HG03066 (cell line): Measurements from ENCODE around the gene NAPB.
"Not testable (repeated sequence)": the region's sequence is repeated elsewhere in the genome, so short reads cannot be mapped to it uniquely, and the experiment has no call there.

ENCODE experiments used
- ATAC-seq: cut with Tn5 transposase; IDR thresholded peaks from one replicate; pipeline ENCODE4 v1.9.1; 2021; ENCODE audit warnings: low read depth; ENCODE audit not compliant: unreplicated experiment

The NAPB gene

DNA sequence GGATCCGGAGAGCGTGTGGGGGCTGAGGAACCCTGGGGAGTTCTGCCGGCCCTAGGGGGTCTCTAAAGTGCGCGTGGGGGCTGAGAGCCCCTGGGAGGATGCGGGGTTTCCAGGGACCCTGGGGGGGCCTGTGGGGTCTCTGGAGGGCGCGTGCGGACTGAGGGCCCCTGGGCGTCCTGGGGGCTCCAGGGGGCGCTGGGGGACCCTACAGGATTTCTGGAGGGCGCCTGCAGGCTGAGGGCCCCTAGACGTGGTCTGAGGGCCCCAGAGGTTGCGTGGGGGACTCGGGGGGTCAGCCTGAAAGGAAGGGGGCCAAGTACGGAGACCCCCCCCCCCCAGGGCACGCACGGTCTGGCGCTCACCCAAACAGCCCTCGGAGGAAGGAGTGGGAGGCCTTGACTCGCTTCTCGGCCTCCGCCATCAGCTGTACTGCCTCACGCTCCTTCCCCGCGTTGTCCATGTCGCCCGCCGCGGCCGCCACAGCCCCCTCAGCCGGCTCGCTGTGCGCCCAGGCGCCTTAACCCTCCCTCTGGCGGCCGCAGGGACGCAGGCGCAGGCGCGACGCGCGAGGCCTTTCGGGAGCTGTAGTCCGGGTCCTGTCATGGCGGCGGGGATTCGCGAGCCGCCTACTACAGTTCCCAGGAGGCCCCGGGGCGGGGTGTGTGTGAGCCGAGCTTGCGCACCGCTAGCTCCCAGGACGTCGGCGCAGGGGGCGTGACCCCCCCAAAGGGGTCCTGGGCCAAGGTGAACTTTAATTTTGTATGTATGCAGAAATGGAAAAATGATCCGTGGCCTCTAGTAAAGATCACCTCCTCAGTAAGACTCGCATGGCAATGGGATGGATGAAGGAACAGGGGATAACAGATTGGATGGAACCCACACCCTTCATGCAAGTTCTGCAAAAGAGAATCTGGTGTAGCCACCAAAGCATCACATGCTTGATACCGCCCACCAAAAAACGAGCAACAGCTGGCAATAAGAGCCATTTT lies at the start of gene NAPB:
NAPB (minus strand) TSS at position 546 of the 989 bp plus-strand sequence; CDS start at position 460, 86 bp downstream.
- peak; percentile 95 for ATAC-seq

DNA sequence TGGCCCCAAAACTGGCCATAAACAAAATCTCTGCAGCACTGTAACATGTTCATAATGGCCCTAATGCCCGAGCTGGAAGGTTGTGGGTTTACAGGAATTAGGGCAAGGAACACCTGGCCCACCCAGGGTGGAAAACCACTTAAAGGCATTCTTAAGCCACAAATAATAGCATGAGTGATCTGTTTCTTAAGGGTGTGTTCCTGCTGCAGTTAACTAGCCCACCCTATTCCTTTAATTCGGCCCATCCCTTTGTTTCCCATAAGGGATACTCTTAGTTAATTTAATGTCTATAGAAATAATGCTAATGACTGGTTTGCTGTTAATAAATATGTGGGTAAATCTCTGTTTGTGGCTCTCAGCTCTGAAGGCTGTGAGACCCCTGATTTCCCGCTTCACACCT lies 45.7 kb upstream of the NAPB start:
- ATAC-seq = not testable (repeated sequence)

DNA sequence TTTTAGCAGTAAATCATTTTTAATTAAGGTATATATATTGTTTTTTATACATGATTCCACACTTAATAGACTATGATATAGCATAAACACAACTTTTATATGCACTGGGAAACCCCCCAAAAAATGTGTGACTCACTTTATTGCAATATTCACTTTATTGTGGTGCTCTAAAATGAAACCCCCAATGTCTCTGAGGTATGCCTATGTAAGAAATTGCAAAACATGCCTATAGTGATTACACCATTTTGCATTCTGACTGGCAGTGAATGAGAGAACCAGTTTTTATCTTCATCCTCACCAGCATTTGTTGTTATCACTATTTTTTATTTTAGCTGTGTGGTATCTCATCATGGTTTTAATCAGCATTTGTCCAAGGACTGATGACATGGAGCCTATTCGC lies 39.9 kb upstream of the NAPB start:
- ATAC-seq = no peak

DNA sequence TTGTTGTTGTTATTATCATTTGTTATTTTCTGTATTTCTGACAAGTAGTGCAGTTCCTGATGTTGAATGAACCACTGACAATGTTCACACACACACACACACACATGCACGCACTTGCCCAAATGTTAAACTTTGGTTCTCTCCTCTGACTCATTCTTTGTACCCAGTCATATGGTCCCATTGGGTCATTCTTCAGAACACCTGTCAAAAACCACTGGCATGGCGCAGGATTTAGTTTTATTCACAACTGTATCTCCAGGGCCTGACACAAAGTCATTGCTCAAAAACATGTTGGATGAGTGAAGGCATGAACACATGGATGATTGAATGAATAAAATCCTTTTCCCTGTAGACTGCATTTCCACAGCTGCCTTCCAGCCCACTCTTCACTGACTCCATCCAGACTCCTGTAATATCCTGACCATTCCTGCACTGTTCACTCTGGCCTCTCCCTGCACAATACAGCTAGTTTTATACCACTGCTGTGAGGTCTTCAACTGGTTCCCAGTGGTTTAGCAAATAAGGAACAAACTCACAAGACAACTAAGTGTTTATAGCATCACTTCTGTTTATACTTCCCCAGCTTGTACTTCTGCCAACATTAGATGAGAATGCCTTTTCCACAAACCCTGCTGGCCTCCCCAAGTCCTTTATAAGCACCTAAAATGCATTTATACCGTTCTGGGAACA lies 38.3 kb upstream of the NAPB start:
- no peak for ATAC-seq

DNA sequence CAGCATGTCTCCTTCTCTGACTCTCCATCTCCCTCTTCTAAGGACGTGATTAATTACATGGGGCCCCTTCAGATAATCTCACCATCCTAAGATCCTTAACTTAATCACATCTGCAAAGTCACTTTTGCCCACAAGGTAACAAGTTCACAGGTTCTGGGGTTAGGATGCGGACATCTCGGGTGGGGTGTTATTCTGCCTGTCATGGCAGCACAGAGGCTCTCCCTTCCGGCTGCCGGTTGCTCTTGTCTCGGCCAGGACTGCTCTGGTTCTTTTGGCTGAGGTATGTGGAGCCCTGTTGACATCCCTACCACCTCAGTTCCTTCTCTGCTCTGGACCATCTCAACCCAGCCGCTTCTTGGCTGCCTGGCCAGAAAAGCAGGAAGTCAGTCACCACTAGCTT lies 35.6 kb upstream of the NAPB start:
- no peak for ATAC-seq

DNA sequence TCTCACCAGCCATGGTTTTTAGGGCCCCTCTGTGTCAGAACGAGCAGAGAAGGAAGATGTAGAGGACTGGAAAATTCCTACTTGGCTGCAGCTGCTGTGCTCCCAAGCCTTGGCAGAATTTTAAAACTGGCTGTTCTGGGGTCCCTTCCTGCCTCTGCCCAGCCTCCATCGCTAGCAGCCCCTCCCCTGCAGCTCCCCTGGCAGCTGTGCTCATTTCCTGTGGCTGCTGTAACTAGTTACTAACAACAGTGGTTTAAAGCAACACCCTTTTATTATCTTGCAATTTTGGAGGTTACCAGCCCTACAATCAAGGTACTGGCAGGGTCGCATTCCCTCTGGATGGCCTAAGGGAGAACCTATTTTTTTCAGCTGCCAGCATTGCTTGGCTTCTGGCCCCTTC lies 35.1 kb upstream of the NAPB start:
- no peak for ATAC-seq

DNA sequence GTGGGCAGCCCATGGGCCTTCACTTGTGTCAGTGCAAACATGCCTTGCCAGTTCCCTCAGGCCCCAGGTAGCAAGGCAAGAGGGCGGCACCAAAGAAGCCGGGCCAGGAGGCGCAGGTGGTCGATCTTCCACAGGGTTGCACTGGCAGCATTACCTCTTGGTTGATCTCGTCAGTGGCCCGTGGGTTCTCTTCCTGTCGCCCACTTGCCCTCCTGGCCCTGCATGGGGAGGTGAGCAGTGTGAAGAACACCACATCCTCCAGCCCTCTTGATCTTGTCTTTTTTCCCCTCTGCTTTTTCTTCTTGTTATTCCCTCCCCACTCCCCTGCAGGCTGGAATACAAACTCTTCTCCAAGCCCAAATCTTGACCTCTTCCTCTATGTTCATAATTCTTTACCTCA lies 34.4 kb upstream of the NAPB start:
- no peak for ATAC-seq

DNA sequence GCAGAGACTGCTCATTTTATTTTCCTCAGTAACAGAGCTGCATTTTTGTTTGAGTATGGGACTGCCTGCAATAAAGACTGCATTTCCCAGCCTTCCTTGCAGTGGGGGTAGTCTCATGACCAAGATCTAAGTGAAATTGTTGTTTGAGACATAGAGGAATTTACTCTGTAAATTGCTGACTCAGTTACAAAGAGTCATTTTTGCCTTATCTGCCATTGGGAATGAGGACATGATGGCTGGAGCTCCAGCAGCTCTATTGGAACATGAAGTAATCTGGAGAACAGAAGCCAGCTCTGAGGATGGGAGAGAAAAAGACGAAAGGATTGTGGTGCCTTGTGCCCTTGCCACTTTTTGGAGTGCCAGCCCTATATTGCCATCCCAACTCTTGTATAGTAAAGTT lies 33.5 kb upstream of the NAPB start:
- ATAC-seq = no peak

DNA sequence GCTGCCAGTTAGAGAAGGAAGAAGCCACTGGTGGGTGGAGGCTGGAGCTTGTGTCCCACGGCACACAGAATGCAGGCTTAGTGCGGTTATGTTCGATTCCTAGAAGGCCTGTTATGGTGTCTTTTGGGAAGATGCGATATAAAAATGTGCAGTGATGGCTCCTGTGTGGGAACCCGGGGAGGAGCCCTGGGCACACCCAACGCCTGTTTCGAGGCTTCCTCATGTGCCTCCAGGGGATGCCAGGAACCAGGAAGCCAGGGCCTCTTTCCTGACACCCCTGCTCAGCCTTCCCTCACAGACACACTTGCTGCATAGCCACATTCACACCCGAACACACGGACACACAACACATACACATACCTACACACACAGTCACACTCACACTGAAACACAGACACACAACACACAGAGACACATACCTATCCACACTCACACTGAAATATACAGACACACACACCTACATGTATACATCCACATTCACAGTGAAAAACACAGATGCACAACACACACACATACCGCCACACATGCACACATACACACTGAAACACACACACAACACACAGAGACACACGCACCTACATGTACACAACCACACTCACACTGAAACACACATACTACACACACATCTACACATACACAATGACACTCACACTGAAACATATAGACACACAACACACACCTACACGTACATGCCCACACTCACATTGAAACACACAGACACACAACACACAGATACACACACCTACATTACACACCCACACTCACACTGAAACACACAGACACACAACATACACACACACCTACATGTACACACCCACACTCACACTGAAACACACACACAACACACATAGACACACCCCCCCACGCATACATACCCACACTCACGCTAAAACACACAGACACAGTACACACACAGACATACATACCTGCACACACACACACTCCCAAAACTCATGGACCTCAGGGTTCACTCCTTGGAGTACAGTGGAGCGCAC lies 32.6 kb upstream of the NAPB start:
- ATAC-seq = no peak

DNA sequence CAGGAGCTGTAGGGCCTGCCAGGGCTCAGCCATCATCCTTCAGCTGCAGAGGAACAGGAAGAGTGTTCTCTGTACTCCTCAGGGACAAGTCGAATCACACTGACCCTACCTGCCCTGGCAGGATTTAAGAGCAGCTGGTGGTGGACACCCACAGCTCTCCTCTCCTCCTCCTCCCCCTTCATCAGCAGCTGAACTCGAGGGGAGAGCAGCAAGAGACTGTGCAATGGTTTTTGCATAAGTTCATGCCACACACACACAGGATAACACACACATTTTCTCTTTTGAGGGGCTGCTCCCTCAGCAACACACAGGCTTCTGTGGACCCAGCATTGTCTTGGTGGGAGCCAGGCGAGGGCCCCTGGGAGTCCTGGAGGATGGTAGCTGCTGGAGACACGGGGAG lies 31.5 kb upstream of the NAPB start, which contains the start of gene CST11:
CST11 (minus strand) TSS at position 101 of the 400 bp plus-strand sequence; CDS start at position 36, 65 bp downstream.
- ATAC-seq = no peak

DNA sequence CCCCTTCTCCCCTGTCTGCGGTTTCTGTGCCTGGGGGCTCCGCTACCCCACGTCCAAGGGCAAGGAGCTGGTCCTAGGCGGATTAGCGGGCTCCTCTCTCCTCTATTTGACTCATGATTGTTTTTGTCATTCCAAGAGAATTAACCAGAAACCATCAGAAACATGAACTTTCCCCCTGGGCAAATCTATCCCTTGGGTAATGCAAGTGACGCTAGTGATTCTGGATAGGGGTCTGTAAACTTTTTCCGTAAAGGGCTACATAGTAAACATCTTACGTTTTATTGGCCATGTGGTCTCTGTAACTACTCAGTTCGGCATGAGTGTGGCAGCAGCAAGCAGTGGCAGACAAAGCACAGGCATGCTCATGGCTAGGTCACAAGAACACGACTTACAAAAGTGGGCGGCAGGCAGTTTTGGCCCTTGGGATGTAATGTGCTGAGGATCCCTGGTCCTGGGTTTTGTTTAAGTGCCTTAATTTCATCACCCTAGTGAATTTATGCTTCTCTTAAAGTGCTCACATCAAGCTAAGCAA lies 30.7 kb upstream of the NAPB start:
- ATAC-seq = no peak

DNA sequence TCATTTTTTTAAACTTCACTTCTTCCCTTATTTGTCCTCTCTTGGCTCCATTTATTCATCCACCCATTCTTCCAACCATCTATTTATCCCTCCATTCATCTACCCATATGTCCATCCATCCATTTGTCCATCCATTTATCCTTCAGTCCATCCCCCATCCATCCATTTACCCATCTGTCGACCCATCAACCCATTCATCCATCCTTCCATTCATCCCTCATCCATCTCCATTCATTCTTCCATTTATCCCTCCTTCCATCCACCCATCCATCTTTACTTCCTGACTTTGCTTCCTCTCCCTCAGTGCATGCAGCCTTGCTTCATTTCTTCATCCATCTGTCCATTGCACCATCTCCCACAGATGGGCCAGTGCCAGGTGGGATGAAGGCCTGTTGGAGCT lies 29.6 kb upstream of the NAPB start:
- no peak for ATAC-seq

DNA sequence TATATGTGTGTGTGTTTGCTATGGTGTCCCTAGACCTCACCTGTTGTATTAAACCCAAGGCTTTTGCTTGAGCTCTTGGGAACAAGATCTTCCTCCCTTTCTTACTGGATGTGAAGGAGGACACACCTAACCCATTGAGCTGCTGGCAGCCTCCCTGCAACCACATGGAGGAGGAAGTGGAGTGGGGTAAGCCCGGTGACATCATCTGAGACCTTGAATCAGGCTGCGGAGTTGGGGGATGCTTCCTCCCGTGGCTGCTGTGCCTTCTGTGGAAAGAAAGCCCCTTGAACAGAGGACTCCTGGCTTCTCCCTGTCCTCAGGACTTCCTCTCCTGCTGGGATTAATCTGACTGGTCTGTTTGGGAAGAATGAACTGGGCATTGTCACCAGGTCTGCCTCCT lies 28.1 kb upstream of the NAPB start:
- ATAC-seq = no peak

DNA sequence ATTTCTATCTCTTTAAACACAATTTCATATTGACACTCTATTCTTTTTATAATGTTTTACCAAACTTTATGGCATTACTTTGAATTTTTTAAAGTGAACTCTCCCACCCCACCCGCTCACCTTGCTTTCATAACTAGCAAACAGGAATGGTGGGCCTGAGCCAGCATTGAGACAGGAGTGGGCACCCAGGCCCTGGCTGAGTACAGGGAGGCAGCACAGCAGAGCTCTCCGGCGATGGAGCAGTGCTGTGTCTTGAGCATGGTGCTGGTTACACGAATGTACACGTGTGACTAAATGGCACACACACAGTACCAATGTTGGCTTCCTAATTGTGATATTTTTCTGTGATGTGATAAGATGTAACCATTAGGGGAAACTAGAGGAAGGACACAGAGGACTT lies 26.9 kb upstream of the NAPB start:
- no peak for ATAC-seq

DNA sequence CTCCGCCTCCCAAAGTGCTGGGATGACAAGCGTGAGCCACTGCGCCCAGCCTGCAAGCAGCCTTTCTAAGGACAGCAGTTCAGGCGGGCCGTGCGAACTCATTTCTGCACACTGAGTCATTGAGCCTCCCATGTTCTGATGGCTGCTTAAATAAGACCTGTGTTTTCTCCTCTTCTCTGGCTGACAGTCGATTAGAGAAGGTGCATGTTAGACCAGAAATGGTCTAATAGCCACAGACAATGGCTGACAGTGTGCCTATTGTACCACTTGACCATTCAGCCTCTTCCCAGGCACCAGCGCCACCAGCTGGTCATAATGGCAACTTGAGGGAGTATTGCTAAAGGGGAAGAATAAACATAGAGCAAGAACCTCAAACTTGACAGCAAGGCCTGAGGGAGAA lies 25.2 kb upstream of the NAPB start:
- ATAC-seq = no peak

DNA sequence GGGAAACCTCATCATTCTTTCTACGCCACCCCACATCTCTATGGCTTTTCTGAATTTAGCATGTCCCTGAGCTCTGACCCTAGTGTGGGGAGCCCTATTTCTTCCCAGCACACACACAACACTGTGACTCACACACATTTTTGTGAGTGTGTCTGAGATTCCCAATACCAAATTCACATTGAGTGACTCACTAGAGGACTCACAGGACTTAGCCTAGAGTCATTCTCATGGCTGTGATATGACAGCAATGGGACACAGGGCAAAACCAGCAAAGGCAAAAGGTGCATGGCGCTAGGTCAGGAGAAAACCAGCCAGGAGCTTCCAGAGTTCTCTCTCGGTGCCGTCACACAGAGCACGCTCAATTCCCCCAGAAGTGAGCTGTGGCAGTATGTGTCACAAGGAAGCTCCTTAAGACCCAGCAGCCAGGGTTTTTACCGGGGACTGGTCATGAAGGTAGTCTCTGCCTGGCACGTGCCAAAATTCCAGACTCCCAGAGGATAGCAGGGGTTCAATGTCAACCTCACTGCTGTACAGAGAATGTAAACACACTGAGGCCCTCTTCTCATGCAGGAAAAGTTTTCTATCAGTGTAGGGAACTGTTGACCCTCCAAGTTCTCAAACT lies 24.4 kb upstream of the NAPB start:
- no peak for ATAC-seq

DNA sequence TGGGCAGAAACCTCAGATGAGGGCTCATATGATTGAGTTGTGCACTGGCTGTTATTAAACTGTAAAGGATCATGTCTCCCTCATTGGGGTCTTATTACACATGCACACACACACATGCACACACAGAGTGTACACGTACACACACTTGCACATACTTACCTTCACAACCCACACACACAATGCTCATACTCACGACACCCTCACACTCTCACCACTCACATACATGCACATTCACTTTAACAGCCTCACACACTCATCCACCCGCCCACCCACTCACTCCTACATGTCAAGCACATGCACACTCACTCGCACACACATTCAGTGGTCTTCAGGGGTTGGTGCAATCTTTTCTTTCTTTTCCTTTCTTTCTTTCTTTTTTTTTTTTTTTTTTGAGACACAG lies 23.6 kb upstream of the NAPB start:
- ATAC-seq = no peak

DNA sequence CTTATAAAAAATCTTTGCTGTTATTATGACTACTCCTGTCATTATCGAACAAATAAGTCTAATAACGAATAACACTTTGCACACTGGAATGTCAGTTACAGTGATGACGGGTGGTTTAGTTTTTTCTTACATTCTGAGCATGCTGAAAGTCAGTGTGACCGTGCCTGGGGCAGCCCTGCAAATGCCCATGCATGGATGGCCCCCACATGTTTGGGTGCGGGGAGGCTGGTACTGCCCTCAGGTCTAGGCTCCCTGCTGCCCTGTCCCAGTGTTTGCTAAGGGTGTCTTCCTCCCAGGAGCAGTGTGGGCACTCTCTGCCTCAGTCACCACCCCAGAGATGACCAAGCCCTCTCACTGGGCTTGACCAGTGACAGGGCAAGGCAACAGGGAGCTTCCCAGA lies 21.1 kb upstream of the NAPB start:
- no peak for ATAC-seq

DNA sequence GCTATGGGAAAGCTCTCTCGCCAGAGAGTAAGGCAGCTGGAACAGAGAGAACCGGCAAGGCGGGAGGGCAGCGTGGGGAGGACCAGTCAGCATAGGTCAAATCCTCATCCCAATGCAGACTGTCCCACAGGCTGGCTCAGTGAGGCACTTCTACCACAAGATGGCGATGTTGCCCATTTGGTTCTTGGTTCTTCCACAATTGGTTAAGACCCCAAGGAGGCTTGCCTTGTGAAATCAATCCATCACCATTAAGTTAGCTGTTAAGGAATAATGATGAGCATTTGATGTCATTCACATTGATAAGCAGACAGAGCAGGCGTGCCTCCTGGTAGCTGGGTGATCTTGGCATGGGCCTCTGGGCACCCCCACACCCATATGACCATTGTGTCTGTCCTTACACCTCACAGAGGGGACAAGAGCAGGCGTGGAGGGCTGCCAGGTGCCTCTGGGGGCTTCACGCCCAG lies 20.6 kb upstream of the NAPB start:
- no peak for ATAC-seq

DNA sequence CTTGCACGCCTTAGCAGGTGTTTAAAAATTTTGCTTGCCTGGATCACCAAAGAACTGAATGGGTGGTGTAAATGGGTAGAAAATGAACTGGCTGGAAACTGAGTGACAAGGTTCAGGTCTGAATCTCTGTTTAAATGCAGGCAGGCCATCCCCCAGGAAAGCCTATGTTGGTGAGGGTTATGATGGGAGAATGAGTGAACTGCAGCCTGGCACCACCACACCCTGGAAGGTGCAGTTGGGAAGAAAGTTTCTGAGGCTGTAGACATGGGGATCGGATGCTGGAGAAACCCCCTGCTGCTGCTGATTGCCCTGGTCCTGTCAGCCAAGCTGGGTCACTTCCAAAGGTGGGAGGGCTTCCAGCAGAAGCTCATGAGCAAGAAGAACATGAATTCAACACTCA lies 18.7 kb upstream of the NAPB start:
- ATAC-seq = no peak
